MCF 10A (cell line): ENCODE results near the gene ZNF614. TPM values are rescaled to one million over a fixed set of nuclear protein-coding genes. Genes with fewer than 3 reads are reported as not detected.
A peak's percentile ranks its signal among the peaks of the same experiment; 100 is the strongest.
"Not testable (repeated sequence)": the region's sequence is repeated elsewhere in the genome, so short reads cannot be mapped to it uniquely, and the experiment has no call there.

Source experiments
- BruUV-seq: library from RNA; stranded (reverse); fragments of 400-500 nt; replicated peaks from 2 replicates; lab custom pipeline; 2021; lab: Mats Ljungman, UMichigan
- CTCF ChIA-PET: fragments of 300-600 bp; sonication (Branson Sonifier 250); formaldehyde crosslinking; extraction: SDS; loops from one replicate; lab custom pipeline; 2021; ENCODE audit warnings: antibody characterized with exemption, inconsistent platforms; lab: Yijun Ruan, JAX
- POLR2A ChIA-PET: fragments of 300-600, 350-650 bp; sonication (Branson Sonifier 250); formaldehyde crosslinking; extraction: SDS; loops from one replicate; lab custom pipeline; 2020; ENCODE audit warnings: antibody characterized with exemption, inconsistent platforms; lab: Yijun Ruan, JAX
- DNase-seq: peaks from one replicate; pipeline ENCODE4 v3.0.0-alpha.2; 2018; ENCODE audit not compliant: unreplicated experiment
- H3K27ac Mint-ChIP-seq: one replicate; pipeline ENCODE4 v1.8.0; 2022; ENCODE audit warnings: mild to moderate bottlenecking, low read depth, mixed read lengths; ENCODE audit not compliant: unreplicated experiment
- H3K27me3 Mint-ChIP-seq: one replicate; pipeline ENCODE4 v1.8.0; 2022; ENCODE audit warnings: mixed read lengths; ENCODE audit not compliant: insufficient read depth, unreplicated experiment
- H3K36me3 Mint-ChIP-seq: one replicate; pipeline ENCODE4 v1.8.0; 2022; ENCODE audit warnings: mild to moderate bottlenecking, moderate library complexity, mixed read lengths; ENCODE audit not compliant: insufficient read depth, unreplicated experiment
- H3K4me1 Mint-ChIP-seq: one replicate; pipeline ENCODE4 v1.8.0; 2022; ENCODE audit warnings: mixed read lengths; ENCODE audit not compliant: insufficient read depth, unreplicated experiment
- H3K4me3 Mint-ChIP-seq: one replicate; pipeline ENCODE4 v1.8.0; 2022; ENCODE audit warnings: mild to moderate bottlenecking, moderate library complexity, mixed read lengths; ENCODE audit not compliant: unreplicated experiment
- H3K9me3 Mint-ChIP-seq: one replicate; pipeline ENCODE4 v1.8.0; 2022; ENCODE audit warnings: mixed read lengths; ENCODE audit not compliant: unreplicated experiment
- intact Hi-C: fragments of 100-400 bp; cut with micrococcal nuclease; formaldehyde crosslinking; loops from 2 replicates; pipeline ENCODE4 v1.14.1; 2022
- total RNA-seq: library from RNA; stranded (reverse); gene quantifications from 2 replicates; pipeline ENCODE4 v1.2.3, GENCODE V29; 2022
- TF ChIP-seq, protein P1 (sequence below): fragments of 200-600 bp; IDR thresholded peaks from one replicate; pipeline ENCODE4 v1.8.0; 2022; ENCODE audit warnings: antibody characterized with exemption, mild to moderate bottlenecking; ENCODE audit not compliant: unreplicated experiment

ZNF614 gene
- total RNA-seq, 1 experiment from 2014 or later = 10.2 TPM

GRCh38 chr19:52039169-52039568 lies 11.0 kb upstream of the ZNF614 start:
- H3K4me3 Mint-ChIP-seq = no peak overlapping the region
- TF ChIP-seq, protein P1, sequence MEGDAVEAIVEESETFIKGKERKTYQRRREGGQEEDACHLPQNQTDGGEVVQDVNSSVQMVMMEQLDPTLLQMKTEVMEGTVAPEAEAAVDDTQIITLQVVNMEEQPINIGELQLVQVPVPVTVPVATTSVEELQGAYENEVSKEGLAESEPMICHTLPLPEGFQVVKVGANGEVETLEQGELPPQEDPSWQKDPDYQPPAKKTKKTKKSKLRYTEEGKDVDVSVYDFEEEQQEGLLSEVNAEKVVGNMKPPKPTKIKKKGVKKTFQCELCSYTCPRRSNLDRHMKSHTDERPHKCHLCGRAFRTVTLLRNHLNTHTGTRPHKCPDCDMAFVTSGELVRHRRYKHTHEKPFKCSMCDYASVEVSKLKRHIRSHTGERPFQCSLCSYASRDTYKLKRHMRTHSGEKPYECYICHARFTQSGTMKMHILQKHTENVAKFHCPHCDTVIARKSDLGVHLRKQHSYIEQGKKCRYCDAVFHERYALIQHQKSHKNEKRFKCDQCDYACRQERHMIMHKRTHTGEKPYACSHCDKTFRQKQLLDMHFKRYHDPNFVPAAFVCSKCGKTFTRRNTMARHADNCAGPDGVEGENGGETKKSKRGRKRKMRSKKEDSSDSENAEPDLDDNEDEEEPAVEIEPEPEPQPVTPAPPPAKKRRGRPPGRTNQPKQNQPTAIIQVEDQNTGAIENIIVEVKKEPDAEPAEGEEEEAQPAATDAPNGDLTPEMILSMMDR = no peak
- intact Hi-C loops = no loop called here
- H3K9me3 Mint-ChIP-seq = peaks cover 32% of the 10 kb centered on the region
- H3K27ac Mint-ChIP-seq = no peak overlapping the region
- H3K4me1 Mint-ChIP-seq = no peaks in the 10 kb centered on the region
- ChIA-PET CTCF (interaction anchor here (0.6 kb wide), 1 partner anchor 123 kb away, joined by 3 read pairs; no protein-coding TSS in a partner anchor), POLR2A (no interaction called here)
- BruUV-seq = no TSS peak
- no peaks in the 10 kb centered on the region for H3K27me3 Mint-ChIP-seq
- DNase-seq = no peak
- H3K36me3 Mint-ChIP-seq = peaks cover 88% of the 10 kb centered on the region

GRCh38 chr19:52034051-52034728 lies 6.0 kb upstream of the ZNF614 start:
- TF ChIP-seq, protein P1 = no peak
- peak; percentile 5 for DNase-seq
- intact Hi-C loops = no loop called here
- ChIA-PET CTCF (interaction anchor here (0.7 kb wide), 1 partner anchor 1759 kb away, joined by 3 read pairs; no protein-coding TSS in a partner anchor), POLR2A (no interaction called here)
- Mint-ChIP-seq H3K9me3 (peaks cover 27% of the 10 kb centered on the region), H3K4me3 (no peak overlapping the region), H3K4me1 (no peaks in the 10 kb centered on the region), H3K27me3 (no peaks in the 10 kb centered on the region), H3K27ac (no peak overlapping the region), H3K36me3 (peaks cover 68% of the 10 kb centered on the region)
- no TSS peak for BruUV-seq

DNA sequence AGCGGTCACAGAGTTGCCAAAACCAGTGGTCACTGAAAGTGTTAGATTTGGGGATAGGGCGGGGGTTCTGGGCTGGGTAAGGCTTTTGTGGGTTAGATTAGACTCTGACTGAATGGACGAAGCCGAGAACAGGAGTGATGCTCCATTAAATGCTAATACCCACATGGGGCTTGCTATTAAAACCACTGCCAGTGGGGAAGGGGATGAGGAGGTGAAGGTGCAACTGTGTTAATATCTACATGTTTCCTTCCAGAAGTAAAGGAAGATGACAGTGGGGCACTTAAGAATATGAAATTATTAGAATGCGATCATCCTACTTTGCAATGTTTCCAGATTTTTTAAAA lies 573 bp upstream of the ZNF614 start:
- CTCF ChIA-PET = no interaction called here
- DNase-seq = no peak
- POLR2A ChIA-PET = interaction anchor here (0.7 to 2.8 kb wide), 11 partner anchors 16 to 161 kb away, joined by 3 to 31 read pairs (median 6); partner anchors contain the start of genes PPP2R1A, ZNF432, ZNF615 and ZNF616

GRCh38 chr19:52026255-52026990 lies 1.8 kb downstream of the ZNF614 start:
- Mint-ChIP-seq H3K4me1 (peaks cover 13% of the 10 kb centered on the region), H3K4me3 (peak overlapping the region; percentile 25), H3K36me3 (peaks cover 65% of the 10 kb centered on the region)
- CTCF ChIA-PET, BruUV-seq, H3K27me3 Mint-ChIP-seq, H3K27ac Mint-ChIP-seq, DNase-seq, intact Hi-C loops, H3K9me3 Mint-ChIP-seq: not testable (repeated sequence)
- POLR2A ChIA-PET = interaction anchor here (2.8 kb wide), 1 partner anchor 22 kb away, joined by 17 read pairs; the partner anchor contains the start of gene ZNF432

More for the DNA sequence above, 573 bp upstream of the ZNF614 start:
- peak overlapping the region; percentile 84 for H3K27ac Mint-ChIP-seq
- BruUV-seq = TSS peak; percentile 70
- no peaks in the 10 kb centered on the region for H3K27me3 Mint-ChIP-seq
- intact Hi-C loops = no loop called here
- peaks cover 8% of the 10 kb centered on the region for H3K9me3 Mint-ChIP-seq
- TF ChIP-seq, protein P1 = no peak
- H3K4me1 Mint-ChIP-seq = peaks cover 13% of the 10 kb centered on the region
- peak overlapping the region; percentile 76 for H3K4me3 Mint-ChIP-seq
- H3K36me3 Mint-ChIP-seq = peaks cover 46% of the 10 kb centered on the region

- H3K27me3 Mint-ChIP-seq, POLR2A ChIA-PET: not testable (repeated sequence)
Measured at GRCh38 chr19:52024478-52024877, 3.7 kb downstream of the ZNF614 start.

More at GRCh38 chr19:52024478-52024877, 3.7 kb downstream of the ZNF614 start:
- peaks cover 23% of the 10 kb centered on the region for H3K9me3 Mint-ChIP-seq
- DNase-seq, H3K4me3 Mint-ChIP-seq, intact Hi-C loops, CTCF ChIA-PET, BruUV-seq, H3K27ac Mint-ChIP-seq: not testable (repeated sequence)
- peaks cover 13% of the 10 kb centered on the region for H3K4me1 Mint-ChIP-seq
- peaks cover 74% of the 10 kb centered on the region for H3K36me3 Mint-ChIP-seq
